ENCODE data around the gene MBP.

MBP gene

DNA sequence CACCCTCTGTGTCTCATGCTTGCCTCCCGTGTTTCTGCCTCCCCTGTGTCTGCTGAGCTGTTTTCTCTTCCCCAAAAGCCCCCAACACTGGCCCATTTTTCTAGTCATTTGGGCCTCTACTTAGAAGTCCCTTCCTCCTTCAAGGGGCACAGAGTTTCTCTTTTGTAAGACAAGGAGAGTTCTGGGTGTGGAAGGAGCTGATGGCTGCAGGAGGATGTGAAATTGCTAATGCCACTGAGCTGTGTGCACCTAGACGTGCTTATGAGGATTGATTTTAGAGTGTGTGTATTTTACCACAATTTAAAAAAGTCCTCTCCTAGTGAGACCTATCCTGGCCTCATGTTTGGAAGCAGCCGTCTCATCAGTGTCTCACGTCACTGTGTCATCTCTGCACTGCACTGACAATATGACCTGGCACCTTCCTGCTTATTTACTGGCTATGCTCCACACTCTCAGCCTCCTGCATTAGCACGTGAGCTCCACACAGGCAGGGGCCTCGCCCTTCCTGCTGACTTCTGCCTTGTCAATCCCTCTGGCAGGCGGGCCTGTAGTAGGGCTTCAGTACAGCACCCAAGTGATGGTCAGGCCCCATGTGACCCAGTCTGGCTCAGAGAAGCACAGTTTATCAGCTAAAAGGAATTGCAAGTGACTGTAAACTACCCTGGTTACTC, 8.0 kb upstream of the MBP start:
- no peak for TF ChIP-seq RAD21 (IDR thresholded peaks at IDR 0.05; ENCODE audit: low read depth)
- no peak for TF ChIP-seq YY1 (IDR thresholded peaks at IDR 0.05; ENCODE audit: low read depth)
- TF ChIP-seq, protein P1, sequence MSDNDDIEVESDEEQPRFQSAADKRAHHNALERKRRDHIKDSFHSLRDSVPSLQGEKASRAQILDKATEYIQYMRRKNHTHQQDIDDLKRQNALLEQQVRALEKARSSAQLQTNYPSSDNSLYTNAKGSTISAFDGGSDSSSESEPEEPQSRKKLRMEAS (IDR thresholded peaks at IDR 0.05), result no peak

DNA sequence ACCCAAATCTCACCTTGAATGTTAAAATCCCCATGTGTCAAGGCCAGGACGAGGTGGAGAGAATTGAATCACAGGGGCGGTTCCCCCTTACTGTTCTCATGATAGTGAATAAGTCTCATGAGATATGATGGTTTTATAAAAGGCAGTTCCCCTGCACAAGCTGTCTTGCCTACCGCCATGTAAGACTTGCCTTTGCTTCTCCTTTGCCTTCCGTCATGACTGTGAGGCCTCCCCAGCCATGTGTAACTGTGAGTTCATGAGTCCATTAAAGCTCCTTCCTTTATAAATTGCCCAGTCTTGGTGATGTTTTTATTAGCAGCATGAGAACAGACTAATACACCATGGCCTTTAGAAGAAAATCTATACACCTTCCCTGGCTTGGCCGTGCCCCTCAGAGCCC, 7.4 kb upstream of the MBP start:
- TF ChIP-seq TCF12 (IDR thresholded peaks at IDR 0.05; ENCODE audit: low read depth) (no peak), FOXM1 (IDR thresholded peaks at IDR 0.05; ENCODE audit: borderline replicate concordance, low read depth) (no peak), EP300 (IDR thresholded peaks at IDR 0.05; ENCODE audit: borderline replicate concordance) (no peak), YY1 (IDR thresholded peaks at IDR 0.05; ENCODE audit: low read depth) (no peak), NFIC (IDR thresholded peaks at IDR 0.05) (no peak), CREB1 (IDR thresholded peaks at IDR 0.05; ENCODE audit: low read depth) (no peak), EGR1 (IDR thresholded peaks at IDR 0.05) (no peak), RAD21 (IDR thresholded peaks at IDR 0.05; ENCODE audit: low read depth) (no peak), ZBTB7A (IDR thresholded peaks at IDR 0.05; ENCODE audit: low read depth) (no peak), TAF1 (IDR thresholded peaks at IDR 0.05; ENCODE audit: low read depth) (no peak)
- TF ChIP-seq, protein P2, sequence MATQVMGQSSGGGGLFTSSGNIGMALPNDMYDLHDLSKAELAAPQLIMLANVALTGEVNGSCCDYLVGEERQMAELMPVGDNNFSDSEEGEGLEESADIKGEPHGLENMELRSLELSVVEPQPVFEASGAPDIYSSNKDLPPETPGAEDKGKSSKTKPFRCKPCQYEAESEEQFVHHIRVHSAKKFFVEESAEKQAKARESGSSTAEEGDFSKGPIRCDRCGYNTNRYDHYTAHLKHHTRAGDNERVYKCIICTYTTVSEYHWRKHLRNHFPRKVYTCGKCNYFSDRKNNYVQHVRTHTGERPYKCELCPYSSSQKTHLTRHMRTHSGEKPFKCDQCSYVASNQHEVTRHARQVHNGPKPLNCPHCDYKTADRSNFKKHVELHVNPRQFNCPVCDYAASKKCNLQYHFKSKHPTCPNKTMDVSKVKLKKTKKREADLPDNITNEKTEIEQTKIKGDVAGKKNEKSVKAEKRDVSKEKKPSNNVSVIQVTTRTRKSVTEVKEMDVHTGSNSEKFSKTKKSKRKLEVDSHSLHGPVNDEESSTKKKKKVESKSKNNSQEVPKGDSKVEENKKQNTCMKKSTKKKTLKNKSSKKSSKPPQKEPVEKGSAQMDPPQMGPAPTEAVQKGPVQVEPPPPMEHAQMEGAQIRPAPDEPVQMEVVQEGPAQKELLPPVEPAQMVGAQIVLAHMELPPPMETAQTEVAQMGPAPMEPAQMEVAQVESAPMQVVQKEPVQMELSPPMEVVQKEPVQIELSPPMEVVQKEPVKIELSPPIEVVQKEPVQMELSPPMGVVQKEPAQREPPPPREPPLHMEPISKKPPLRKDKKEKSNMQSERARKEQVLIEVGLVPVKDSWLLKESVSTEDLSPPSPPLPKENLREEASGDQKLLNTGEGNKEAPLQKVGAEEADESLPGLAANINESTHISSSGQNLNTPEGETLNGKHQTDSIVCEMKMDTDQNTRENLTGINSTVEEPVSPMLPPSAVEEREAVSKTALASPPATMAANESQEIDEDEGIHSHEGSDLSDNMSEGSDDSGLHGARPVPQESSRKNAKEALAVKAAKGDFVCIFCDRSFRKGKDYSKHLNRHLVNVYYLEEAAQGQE (IDR thresholded peaks at IDR 0.05; ENCODE audit: low read depth), result no peak
- TF ChIP-seq, protein P1 (IDR thresholded peaks at IDR 0.05), result no peak
- TF ChIP-seq, protein P3, sequence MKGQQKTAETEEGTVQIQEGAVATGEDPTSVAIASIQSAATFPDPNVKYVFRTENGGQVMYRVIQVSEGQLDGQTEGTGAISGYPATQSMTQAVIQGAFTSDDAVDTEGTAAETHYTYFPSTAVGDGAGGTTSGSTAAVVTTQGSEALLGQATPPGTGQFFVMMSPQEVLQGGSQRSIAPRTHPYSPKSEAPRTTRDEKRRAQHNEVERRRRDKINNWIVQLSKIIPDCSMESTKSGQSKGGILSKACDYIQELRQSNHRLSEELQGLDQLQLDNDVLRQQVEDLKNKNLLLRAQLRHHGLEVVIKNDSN (IDR thresholded peaks at IDR 0.05), result no peak

DNA sequence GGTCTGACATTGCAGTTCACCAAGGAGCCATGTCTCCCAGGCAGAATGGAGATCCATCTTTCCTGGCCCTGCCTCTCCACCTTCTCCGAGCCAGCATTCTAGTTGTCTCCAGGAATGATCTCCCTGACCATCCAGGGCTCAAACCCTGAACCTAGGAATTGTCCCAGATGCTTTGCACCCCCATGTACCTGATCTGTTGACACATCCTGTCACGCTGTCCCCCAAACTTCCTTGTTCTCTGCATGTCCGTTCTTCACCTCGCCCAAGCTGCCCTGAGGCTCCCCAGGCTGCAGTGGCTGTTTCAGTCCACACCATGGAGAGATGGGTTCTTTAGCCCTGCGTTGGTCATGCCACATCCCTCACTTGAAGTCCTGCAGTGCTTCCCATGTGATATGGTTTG, 7.0 kb upstream of the MBP start:
- TF ChIP-seq TAF1 (IDR thresholded peaks at IDR 0.05; ENCODE audit: low read depth), result no peak
- TF ChIP-seq CREB1 (IDR thresholded peaks at IDR 0.05; ENCODE audit: low read depth), result no peak
- TF ChIP-seq NFIC (IDR thresholded peaks at IDR 0.05), result no peak
- TF ChIP-seq TCF12 (IDR thresholded peaks at IDR 0.05; ENCODE audit: low read depth), result no peak
- TF ChIP-seq EP300 (IDR thresholded peaks at IDR 0.05; ENCODE audit: borderline replicate concordance), result no peak
- no peak for TF ChIP-seq FOXM1 (IDR thresholded peaks at IDR 0.05; ENCODE audit: borderline replicate concordance, low read depth)
- TF ChIP-seq, protein P3 (IDR thresholded peaks at IDR 0.05), result no peak
- TF ChIP-seq, protein P2 (IDR thresholded peaks at IDR 0.05; ENCODE audit: low read depth), result no peak
- TF ChIP-seq ZBTB7A (IDR thresholded peaks at IDR 0.05; ENCODE audit: low read depth), result no peak
- TF ChIP-seq EGR1 (IDR thresholded peaks at IDR 0.05), result no peak
- TF ChIP-seq, protein P1 (IDR thresholded peaks at IDR 0.05), result no peak

DNA sequence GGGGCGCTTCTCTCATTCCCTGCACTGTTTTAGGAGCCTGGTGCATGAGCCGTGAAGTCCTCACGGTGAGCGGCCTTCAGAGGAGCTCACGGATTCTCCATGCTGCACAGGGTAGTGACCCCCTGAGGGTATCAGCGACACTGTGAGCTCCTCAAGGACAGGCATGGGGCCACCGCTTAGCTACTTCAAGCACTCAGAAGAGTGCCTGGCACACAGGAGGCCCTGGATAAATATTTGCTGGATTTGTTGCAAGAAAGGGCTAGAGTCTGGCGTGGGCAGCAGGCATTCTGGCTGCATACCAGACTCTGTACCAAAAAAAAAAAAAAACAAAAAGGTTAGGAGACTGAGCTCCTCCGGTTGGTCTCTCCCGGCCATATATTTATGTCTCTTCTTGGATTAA, 5.7 kb upstream of the MBP start:
- TF ChIP-seq ZBTB7A (IDR thresholded peaks at IDR 0.05; ENCODE audit: low read depth) (no peak), TEAD4 (IDR thresholded peaks at IDR 0.05) (no peak), RAD21 (IDR thresholded peaks at IDR 0.05; ENCODE audit: low read depth) (no peak), FOXM1 (IDR thresholded peaks at IDR 0.05; ENCODE audit: borderline replicate concordance, low read depth) (no peak), TCF12 (IDR thresholded peaks at IDR 0.05; ENCODE audit: low read depth) (no peak), NFIC (IDR thresholded peaks at IDR 0.05) (no peak)
- TF ChIP-seq, protein P1 (IDR thresholded peaks at IDR 0.05), result no peak
- TF ChIP-seq, protein P3 (IDR thresholded peaks at IDR 0.05), result no peak

DNA sequence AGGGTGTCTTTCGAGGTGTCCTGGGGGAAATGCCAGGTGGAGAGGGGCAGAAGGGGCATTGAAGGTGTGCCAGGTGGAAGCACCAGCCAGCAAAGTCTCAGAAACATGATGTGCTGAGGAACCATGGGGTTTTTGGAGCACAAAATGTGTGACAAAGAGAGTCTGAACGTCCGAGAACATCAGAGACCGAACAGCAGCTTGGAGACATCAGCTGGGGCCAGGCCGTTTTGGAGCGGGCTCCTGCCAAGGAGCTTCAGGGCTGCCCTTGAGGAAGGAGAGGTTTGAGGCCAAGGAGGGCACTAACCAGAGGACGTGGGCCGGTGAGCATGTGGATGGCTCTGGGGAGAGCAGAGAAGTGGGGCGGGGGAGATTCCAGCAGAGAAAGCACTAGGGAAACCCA, 5.3 kb upstream of the MBP start:
- TF ChIP-seq CREB1 (IDR thresholded peaks at IDR 0.05; ENCODE audit: low read depth) (no peak), TAF1 (IDR thresholded peaks at IDR 0.05; ENCODE audit: low read depth) (no peak), EP300 (IDR thresholded peaks at IDR 0.05; ENCODE audit: borderline replicate concordance) (no peak), FOXM1 (IDR thresholded peaks at IDR 0.05; ENCODE audit: borderline replicate concordance, low read depth) (no peak), ZBTB7A (IDR thresholded peaks at IDR 0.05; ENCODE audit: low read depth) (no peak), TEAD4 (IDR thresholded peaks at IDR 0.05) (no peak), TCF12 (IDR thresholded peaks at IDR 0.05; ENCODE audit: low read depth) (no peak), EGR1 (IDR thresholded peaks at IDR 0.05) (no peak), YY1 (IDR thresholded peaks at IDR 0.05; ENCODE audit: low read depth) (no peak), RAD21 (IDR thresholded peaks at IDR 0.05; ENCODE audit: low read depth) (no peak), NFIC (IDR thresholded peaks at IDR 0.05) (no peak), CEBPB (IDR thresholded peaks at IDR 0.05) (no peak)
- TF ChIP-seq, protein P1 (IDR thresholded peaks at IDR 0.05), result no peak
- TF ChIP-seq, protein P3 (IDR thresholded peaks at IDR 0.05), result no peak
- TF ChIP-seq, protein P2 (IDR thresholded peaks at IDR 0.05; ENCODE audit: low read depth), result no peak
